T-helper 2 cell treated with Interferon-gamma antibody and Interleukin-4, amounts not matched to agents 5 μg/mL and 100 μg/mL, for 36 hours (primary cell): ENCODE measurements around the gene PARM1.

Experiments used
- DNase-seq: peaks from one replicate; pipeline ENCODE4 v3.0.0; 2021; ENCODE audit warnings: low spot score
- H3K27ac Mint-ChIP-seq: one replicate; pipeline ENCODE4 v1.8.0; 2021; ENCODE audit warnings: mild to moderate bottlenecking, mixed read lengths
- H3K27me3 Mint-ChIP-seq: one replicate; pipeline ENCODE4 v1.8.0; 2021; ENCODE audit warnings: low read depth, mixed read lengths
- H3K36me3 Mint-ChIP-seq: one replicate; pipeline ENCODE4 v1.8.0; 2021; ENCODE audit warnings: low read depth, mixed read lengths
- H3K4me1 Mint-ChIP-seq: one replicate; pipeline ENCODE4 v1.8.0; 2021; ENCODE audit warnings: low read depth, mixed read lengths
- H3K4me3 Mint-ChIP-seq: one replicate; pipeline ENCODE4 v1.8.0; 2022; ENCODE audit warnings: mild to moderate bottlenecking, moderate library complexity, mixed read lengths
- H3K9me3 Mint-ChIP-seq: one replicate; pipeline ENCODE4 v1.8.0; 2021; ENCODE audit warnings: mixed read lengths

The PARM1 gene

DNA sequence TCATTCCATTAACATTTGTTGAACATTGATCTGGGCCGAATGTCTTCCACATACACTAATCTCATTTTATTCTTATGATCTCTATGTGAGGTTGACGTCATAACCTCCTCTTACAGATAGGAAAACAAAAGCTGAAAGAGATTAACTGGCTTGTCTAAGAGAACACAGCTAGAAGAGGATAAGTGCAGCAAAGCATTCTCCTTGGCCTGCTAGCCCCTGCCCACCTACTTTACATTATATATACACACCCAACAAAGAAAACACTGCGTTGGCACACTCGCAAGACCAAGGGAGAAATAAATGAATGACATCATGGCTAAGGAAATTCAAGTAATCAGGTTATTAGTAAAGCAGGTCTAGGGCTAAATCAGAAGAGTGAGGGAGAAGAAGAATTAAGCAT, 138.4 kb downstream of the PARM1 start:
- H3K4me1 Mint-ChIP-seq = no peaks in the 10 kb centered on the region
- H3K27me3 Mint-ChIP-seq = no peaks in the 10 kb centered on the region
- no peaks in the 10 kb centered on the region for H3K9me3 Mint-ChIP-seq
- no peak for DNase-seq
- H3K27ac Mint-ChIP-seq = no peak overlapping the region
- H3K36me3 Mint-ChIP-seq = no peaks in the 10 kb centered on the region
- H3K4me3 Mint-ChIP-seq = no peak overlapping the region

DNA sequence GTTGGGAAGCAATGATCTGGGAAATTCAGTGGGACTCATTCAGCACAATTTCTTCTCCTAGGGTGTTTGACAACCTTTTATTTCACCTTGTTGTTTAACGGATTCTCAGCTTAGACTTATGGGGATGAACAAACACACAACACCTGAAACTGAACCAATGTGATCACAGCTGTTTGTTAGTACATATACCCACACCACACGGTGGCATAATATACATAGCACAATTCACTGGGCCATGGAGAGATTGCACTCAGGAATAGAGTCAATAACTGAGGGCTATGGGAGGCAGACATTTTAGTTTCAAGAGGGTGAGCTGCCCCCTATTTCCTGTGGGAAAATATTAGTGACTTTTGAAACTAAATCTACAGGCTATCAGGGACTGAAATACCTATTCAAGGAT, 148.0 kb downstream of the PARM1 start:
- no peaks in the 10 kb centered on the region for H3K4me1 Mint-ChIP-seq

DNA sequence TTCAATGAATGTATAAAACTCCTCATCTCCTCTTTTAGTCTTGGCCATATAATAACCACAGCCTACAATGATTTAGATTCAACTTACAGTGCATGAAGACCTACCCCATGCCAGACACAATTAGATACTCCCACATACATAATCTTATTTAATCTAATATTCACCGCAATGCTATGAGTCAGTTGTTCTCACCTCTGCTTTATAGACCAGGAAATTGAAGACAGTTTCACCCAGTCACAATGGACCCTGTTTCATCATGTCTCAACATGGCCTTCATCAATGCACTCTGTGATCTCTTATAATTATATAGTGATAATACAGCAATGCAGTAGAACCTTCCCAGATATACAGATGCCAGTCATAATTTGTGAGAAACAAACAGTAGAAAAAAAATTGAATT, 148.6 kb downstream of the PARM1 start:
- no peak for DNase-seq
- Mint-ChIP-seq H3K27ac (no peak overlapping the region), H3K36me3 (no peaks in the 10 kb centered on the region), H3K9me3 (no peaks in the 10 kb centered on the region), H3K27me3 (no peaks in the 10 kb centered on the region), H3K4me1 (no peaks in the 10 kb centered on the region), H3K4me3 (no peak overlapping the region)

More for the DNA sequence above, 148.0 kb downstream of the PARM1 start:
- H3K36me3 Mint-ChIP-seq = no peaks in the 10 kb centered on the region
- no peak overlapping the region for H3K4me3 Mint-ChIP-seq
- H3K27ac Mint-ChIP-seq = no peak overlapping the region
- no peaks in the 10 kb centered on the region for H3K9me3 Mint-ChIP-seq
- no peaks in the 10 kb centered on the region for H3K27me3 Mint-ChIP-seq
- DNase-seq = no peak

DNA sequence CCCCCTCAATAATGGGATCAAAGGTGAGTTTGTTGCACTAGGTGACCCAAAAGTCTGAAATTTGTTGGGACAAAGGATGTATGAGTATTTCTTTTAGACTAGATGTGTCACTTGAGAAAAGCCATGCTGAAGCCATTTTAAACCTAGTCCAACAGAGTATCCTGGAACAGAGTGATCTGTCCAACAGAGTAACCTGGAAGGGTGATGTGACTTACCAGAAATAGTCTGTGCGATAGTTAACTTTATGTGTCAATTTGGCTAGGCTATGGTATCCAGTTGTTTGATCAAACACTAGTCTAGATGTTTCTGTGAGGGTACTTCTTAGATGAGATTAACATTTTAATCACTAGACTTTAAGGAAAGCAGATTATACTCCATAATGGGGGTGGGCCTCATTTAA, 154.5 kb downstream of the PARM1 start:
- Mint-ChIP-seq H3K27me3 (no peaks in the 10 kb centered on the region), H3K36me3 (no peaks in the 10 kb centered on the region), H3K27ac (no peak overlapping the region), H3K4me3 (no peak overlapping the region), H3K4me1 (no peaks in the 10 kb centered on the region), H3K9me3 (no peaks in the 10 kb centered on the region)
- DNase-seq = no peak

DNA sequence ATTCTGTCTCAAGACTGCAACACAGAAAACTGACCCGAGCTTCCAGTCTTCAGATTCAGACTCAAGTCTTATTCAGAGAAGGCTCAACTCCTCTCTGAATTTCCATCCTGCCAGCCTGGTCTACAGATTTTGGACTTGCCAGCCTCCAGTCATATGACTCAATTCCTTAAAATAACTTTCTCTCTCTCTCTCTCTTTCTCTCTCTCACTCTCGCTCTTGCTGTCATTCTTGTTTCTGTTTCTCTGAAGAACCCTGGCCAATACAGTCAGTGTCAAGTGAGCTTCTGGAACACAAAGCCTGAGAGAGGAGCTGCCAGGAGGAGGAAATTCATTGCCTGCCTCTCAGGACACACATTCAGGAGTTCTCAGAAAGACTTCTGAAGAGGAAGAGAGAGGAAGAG, 154.9 kb downstream of the PARM1 start:
- Mint-ChIP-seq H3K4me3 (no peak overlapping the region), H3K4me1 (no peaks in the 10 kb centered on the region)

DNA sequence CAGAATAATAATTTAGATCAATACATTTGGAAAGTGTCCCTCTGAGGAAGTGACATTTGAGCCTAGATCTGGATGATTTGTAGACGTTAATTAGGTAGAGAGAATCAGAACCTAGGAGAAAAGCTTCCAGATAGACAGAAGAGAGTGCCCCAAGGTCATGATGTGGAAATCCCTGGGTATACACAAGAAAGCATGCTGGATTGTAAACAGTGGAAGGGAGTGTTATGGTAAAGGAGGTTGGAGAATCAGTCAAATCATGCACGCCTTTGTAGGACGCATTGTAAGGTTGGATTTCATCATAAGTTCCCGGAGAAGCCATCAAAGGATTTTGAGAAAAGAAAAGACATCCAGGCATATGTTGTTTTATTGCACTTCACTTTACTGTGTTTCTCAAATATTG, 156.3 kb downstream of the PARM1 start:
- H3K4me3 Mint-ChIP-seq = no peak overlapping the region
- no peaks in the 10 kb centered on the region for H3K27me3 Mint-ChIP-seq
- H3K27ac Mint-ChIP-seq = no peak overlapping the region
- no peaks in the 10 kb centered on the region for H3K4me1 Mint-ChIP-seq
- H3K36me3 Mint-ChIP-seq = no peaks in the 10 kb centered on the region
- H3K9me3 Mint-ChIP-seq = no peaks in the 10 kb centered on the region
- no peak for DNase-seq

More for the DNA sequence above, 154.9 kb downstream of the PARM1 start:
- no peaks in the 10 kb centered on the region for H3K36me3 Mint-ChIP-seq
- H3K27me3 Mint-ChIP-seq = no peaks in the 10 kb centered on the region
- DNase-seq = no peak
- no peak overlapping the region for H3K27ac Mint-ChIP-seq
- H3K9me3 Mint-ChIP-seq = no peaks in the 10 kb centered on the region

DNA sequence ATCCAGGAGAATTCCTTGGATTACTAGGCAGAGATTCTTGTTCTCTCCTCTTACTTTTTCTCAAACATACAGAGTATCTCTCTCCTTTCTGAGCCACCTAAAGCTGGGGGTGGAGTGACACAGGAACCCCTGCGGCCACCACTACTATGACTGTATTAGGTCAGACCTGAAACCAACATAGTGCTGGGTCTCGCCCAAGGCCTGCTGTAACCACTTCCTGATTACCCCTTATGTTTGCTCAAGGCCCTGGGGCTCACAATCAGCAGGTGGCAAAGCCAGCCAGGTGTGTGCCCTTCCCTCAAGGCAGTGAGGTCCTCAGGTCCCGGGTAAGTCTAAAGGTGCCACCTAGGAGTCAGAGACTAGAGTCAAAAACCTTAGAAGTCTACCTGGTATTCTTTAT, 166.4 kb downstream of the PARM1 start:
- no peaks in the 10 kb centered on the region for H3K27me3 Mint-ChIP-seq
- no peak overlapping the region for H3K27ac Mint-ChIP-seq
- no peak overlapping the region for H3K4me3 Mint-ChIP-seq
- H3K4me1 Mint-ChIP-seq = no peaks in the 10 kb centered on the region
- no peaks in the 10 kb centered on the region for H3K36me3 Mint-ChIP-seq
- DNase-seq = no peak
- peaks cover 9% of the 10 kb centered on the region for H3K9me3 Mint-ChIP-seq
